ENCODE data around the gene CDC45. TPM values are rescaled to one million over a fixed set of nuclear protein-coding genes. Genes with fewer than 3 reads are reported as not detected.

The CDC45 gene
- total and polyA plus RNA-seq, 2 of the 13 experiments (the other 11 are each of a cell fraction or from before 2014, with no cell fraction given) = 14.4 to 36.3 TPM

DNA sequence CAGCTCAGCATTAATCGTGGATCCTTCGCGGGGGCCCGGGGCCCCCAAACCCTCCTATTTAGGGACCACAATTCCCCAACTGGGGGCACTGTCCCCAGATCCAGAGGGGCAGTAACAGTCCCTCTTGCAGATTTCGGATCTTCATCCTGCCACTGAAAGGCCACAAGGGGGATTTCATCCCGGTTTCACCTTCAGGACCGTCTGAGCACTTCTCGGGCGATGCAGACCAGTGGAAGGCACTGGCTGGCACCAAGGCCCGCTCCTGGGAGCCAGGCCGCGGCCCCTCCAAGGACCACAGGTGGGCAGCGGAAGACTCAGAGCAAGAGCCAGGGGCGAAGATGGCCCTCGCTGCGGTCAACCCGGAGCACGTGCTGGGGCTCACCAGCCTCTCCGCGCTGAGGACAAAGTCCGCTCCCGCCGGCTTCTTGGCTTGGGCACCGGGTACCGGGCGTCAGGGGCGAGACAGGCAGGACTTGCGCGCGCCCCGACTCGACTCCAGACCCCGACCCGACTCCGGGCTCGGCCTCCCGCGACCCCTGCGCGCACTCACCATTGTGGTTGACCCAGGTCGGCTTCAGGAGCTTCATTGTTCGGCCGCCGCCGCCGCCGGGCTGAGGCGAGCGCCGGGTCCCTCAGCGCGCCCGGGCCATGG, 48.7 kb upstream of the CDC45 start (continued):
- no peak for TF ChIP-seq SRF (IDR thresholded peaks at IDR 0.05; ENCODE audit: low read depth, low read length)
- TF ChIP-seq ZNF891 (CRISPR knock-in tag; IDR thresholded peaks at IDR 0.05) = peak; percentile 81
- TF ChIP-seq MYC (CRISPR knock-in tag; IDR thresholded peaks at IDR 0.05; ENCODE audit: borderline replicate concordance) = peak; percentile 97
- TF ChIP-seq GPN1 (CRISPR knock-in tag; IDR thresholded peaks at IDR 0.05; ENCODE audit: borderline replicate concordance) = no peak
- peak; percentile 17; the same call in 1 of the 2 replicates for TF ChIP-seq RAD21 (CRISPR knock-in tag; IDR thresholded peaks at IDR 0.05)
- TF ChIP-seq KDM6A (CRISPR knock-in tag; IDR thresholded peaks at IDR 0.05; ENCODE audit: low read depth) = no peak
- TF ChIP-seq ATF2 (CRISPR knock-in tag; IDR thresholded peaks at IDR 0.05) = no peak

GRCh38 chr22:19431649-19432132, 48.0 kb upstream of the CDC45 start, which contains the start of gene HIRA:
Gene HIRA (minus strand): TSS chr22:19431733. CDS start chr22:19431476, 257 bp downstream.
- peaks cover 1 to 28% of the 10 kb centered on the region in 2 experiments; a peak in 4 of 5 replicates for H3K36me3 ChIP-seq (replicated peaks in 1 of 2; ENCODE audit: control insufficient read depth in 1 of 2, insufficient read depth in 2 of 2, low read length in 2 of 2)
- H3K4me2 ChIP-seq (ENCODE audit: low read depth, low read length) = peak within 1 kb of the TSS; percentile 98
- intact Hi-C loops (cut with micrococcal nuclease; ENCODE audit: unreplicated experiment) = loop anchor here (2.0 to 5.0 kb wide), 3 partner anchors 15 to 254 kb away; partner anchors contain the start of genes C22orf39, CDC45, SLC25A1 and UFD1
- H3K9ac ChIP-seq (ENCODE audit: insufficient read depth, low read depth, low read length) = peak within 1 kb of the TSS; percentile 93
- DNase-seq (ENCODE audit: low spot score) (peak; percentile 60), FAIRE-seq (no peak), ATAC-seq (peak; percentile 66)
- peaks cover 53% of the 10 kb centered on the region for H3K79me2 ChIP-seq (ENCODE audit: insufficient read depth, low read length)
- peak within 1 kb of the TSS; percentile 86 to 91 (median 88) for H3K4me3 ChIP-seq (replicated peaks in 1 of 3; ENCODE audit: insufficient read depth in 1 of 3, low read depth in 2 of 3, low read length in 3 of 3)
- CTCF ChIA-PET (ENCODE audit: low intra/inter-chr PET ratio, low total read pairs) = no interaction called here
- no peak within 1 kb of the TSS for H2AFZ ChIP-seq (ENCODE audit: low read length)
- no peaks in the 10 kb centered on the region for H3K9me3 ChIP-seq (ENCODE audit: low read length)
- in situ Hi-C loops (cut with HindIII; ENCODE audit: extremely low pct_ligation_motif_present, low pct_unique_long_range_greater_than_20kb) = no loop called here
- BruUV-seq (replicated peaks) = no TSS peak
- peak within 1 kb of the TSS; percentile 97 for H3K27ac ChIP-seq (ENCODE audit: extremely low read length, insufficient read depth, low read length)
- no CpG with 5 or more reads among the region's 66 CpGs for WGBS (ENCODE audit: low lambda C conversion rate)
- peaks cover 34% of the 10 kb centered on the region for H4K20me1 ChIP-seq (ENCODE audit: insufficient read depth, low read length)
- POLR2A ChIA-PET = interaction anchor here (1.2 to 3.1 kb wide), 4 partner anchors 15 to 287 kb away, joined by 3 to 23 read pairs (median 12); partner anchors contain the start of genes C22orf39, CDC45, CLTCL1 and ESS2
- peaks cover 44% of the 10 kb centered on the region for H3K4me1 ChIP-seq (ENCODE audit: insufficient read depth, low read length)
- H3K27me3 ChIP-seq (ENCODE audit: control insufficient read depth in 1 of 2, insufficient read depth in 2 of 2, low read length in 2 of 2) = no peaks in the 10 kb centered on the region; a peak in 1 of 5 replicates
- no peak for TF ChIP-seq CBX2 (IDR thresholded peaks at IDR 0.05; ENCODE audit: low read depth, low read length)
- TF ChIP-seq CBX2 (CRISPR knock-in tag; IDR thresholded peaks at IDR 0.05; ENCODE audit: low read depth) = 0 out of 2 replicates have a peak, but pooled peaks have one; percentile 72
- TF ChIP-seq ZNF256 (CRISPR knock-in tag; conservative IDR thresholded peaks at IDR 0.05) = 0 out of 2 replicates have a peak, but pooled peaks have one; percentile 13
- peak; percentile 98 for TF ChIP-seq GABPA (IDR thresholded peaks at IDR 0.05; ENCODE audit: low read depth, low read length)
- TF ChIP-seq GABPA (CRISPR knock-in tag; IDR thresholded peaks at IDR 0.05; ENCODE audit: low read depth) = peak; percentile 86
- 0 out of 2 replicates have a peak, but pooled peaks have one; percentile 62 for TF ChIP-seq RORA (CRISPR knock-in tag; IDR thresholded peaks at IDR 0.05)
- TF ChIP-seq NKX3-1 (CRISPR knock-in tag; IDR thresholded peaks at IDR 0.05) = no peak; the same call in 1 of the 2 replicates
- no peak for TF ChIP-seq POLR2G (IDR thresholded peaks at IDR 0.05; ENCODE audit: low read depth, low read length)
- TF ChIP-seq ZNF674 (CRISPR knock-in tag; IDR thresholded peaks at IDR 0.05; ENCODE audit: low read depth) = 0 out of 2 replicates have a peak, but pooled peaks have one; percentile 2
- peak; percentile 53; the same call in 1 of the 2 replicates for TF ChIP-seq JUND (CRISPR knock-in tag; IDR thresholded peaks at IDR 0.05)
- peak; percentile 62; the same call in 1 of the 2 replicates for TF ChIP-seq SPEN (CRISPR knock-in tag; IDR thresholded peaks at IDR 0.05; ENCODE audit: low read depth)
- TF ChIP-seq, protein P1, sequence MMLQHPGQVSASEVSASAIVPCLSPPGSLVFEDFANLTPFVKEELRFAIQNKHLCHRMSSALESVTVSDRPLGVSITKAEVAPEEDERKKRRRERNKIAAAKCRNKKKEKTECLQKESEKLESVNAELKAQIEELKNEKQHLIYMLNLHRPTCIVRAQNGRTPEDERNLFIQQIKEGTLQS (CRISPR knock-in tag; IDR thresholded peaks at IDR 0.05) = 0 out of 2 replicates have a peak, but pooled peaks have one; percentile 18
- peak; percentile 18; the same call in 1 of the 2 replicates for TF ChIP-seq ZNF543 (CRISPR knock-in tag; IDR thresholded peaks at IDR 0.05)
- 0 out of 2 replicates have a peak, but pooled peaks have one; percentile 44 for TF ChIP-seq HBP1 (CRISPR knock-in tag; IDR thresholded peaks at IDR 0.05; ENCODE audit: low read depth)

Data from HepG2 (cell line).